NCI-H345 (cell line): ENCODE measurements around the gene ARID5A.
"Not testable (repeated sequence)": the region's sequence is repeated elsewhere in the genome, so short reads cannot be mapped to it uniquely, and the experiment has no call there.

Experiments used
- DNase-seq: peaks from one replicate; lab custom pipeline; 2025; lab: John Stamatoyannopoulos, UW

The ARID5A gene

GRCh38 chr2:96540136-96540535, 3.6 kb downstream of the ARID5A start:
- DNase-seq, result no peak

GRCh38 chr2:96541398-96542152, 5.0 kb downstream of the ARID5A start:
- DNase-seq, result no peak

DNA sequence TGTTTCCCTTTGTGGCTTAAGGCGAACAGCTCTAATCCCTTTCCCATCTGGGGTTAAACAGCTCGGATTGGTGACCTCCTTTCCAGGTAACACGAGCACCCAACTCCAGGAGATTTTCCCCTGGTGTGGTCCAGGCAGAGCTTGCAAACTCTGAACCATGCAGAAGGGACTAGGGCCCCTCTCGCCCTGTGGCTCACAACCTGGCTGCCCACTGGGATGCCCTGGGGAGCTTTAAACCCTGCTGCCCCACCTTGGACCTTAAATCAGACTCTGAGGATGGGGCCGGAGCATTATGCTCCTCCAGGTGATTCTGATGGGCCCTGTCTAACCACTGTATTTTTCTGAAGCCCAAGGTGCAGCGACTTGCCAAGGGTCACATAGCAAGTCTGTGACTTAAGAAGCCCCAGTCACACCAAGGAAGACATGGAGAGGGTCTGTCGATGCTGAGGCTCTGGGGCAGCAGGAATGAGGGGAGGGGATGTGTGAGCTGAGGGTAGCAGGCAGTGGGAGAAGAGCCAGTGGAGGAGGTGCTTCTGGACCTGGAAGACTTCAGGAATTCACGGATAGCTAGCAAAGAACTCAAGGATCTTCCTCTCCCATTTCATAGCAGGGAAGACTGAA, 5.9 kb downstream of the ARID5A start:
- no peak for DNase-seq

GRCh38 chr2:96546321-96546720, 9.8 kb downstream of the ARID5A start:
- no peak for DNase-seq

GRCh38 chr2:96546797-96547196, 10.2 kb downstream of the ARID5A start:
- no peak for DNase-seq

DNA sequence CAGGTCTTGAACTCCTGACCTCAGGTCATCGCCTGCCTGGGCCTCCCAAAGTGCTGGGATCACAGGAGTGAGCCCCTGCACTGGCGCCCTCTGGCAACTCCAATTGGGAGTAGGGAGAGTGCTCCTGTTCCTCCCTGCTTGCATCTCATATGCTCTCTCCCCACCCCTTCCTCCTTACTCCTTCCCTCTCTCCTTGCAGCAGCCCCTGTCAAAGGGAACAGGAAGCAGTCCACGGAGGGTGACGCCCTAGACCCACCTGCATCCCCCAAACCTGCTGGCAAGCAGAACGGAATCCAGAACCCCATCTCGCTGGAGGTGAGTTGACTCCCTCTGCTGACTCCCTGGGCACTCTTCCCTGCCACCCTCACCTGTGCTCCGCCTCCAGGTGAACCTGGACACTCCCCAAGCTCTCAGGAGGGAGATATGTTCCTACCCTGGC, 10.7 kb downstream of the ARID5A start:
- DNase-seq, result no peak

GRCh38 chr2:96547731-96548171, 11.2 kb downstream of the ARID5A start:
- no peak for DNase-seq

DNA sequence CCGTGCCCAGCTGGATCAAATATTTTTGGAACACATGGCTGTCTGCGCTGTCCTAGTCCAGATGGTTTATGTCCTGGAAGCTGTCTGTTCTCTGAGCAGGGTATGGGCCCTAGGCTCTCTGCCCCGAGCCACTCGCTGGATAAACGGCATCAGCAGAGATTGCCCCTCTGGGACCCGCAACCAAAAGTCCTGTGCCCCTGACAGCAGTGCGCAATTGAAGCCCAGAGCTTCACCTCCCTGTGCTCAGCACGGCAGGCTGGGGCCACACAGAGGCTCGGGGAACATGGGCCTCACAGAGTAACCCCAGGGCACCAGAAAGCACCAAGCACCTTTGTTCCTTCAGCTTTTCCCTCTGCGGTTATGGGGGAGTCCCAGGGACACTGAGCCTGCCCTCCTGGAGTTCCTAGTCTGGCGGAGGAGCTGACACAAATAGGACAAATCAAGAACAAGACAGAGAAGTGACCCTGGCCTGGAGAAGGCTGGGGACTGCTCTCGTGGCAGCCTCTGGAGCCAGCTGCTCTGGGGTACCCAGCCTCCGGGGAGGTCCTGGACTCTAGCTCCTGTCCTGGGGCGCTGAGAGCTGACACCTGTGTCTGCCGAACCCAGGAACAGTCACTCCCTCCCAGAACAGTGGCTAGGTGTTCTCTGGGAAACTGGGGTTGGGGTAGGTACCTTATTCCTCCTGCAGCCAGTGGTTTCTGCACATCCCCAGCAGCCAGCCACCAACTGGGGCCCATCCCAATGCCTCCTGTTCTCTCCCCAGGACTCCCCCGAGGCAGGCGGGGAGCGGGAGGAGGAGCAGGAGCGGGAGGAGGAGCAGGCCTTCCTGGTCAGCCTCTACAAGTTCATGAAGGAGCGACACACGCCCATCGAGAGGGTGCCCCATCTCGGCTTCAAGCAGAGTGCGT, 12.3 kb downstream of the ARID5A start:
- no peak for DNase-seq

DNA sequence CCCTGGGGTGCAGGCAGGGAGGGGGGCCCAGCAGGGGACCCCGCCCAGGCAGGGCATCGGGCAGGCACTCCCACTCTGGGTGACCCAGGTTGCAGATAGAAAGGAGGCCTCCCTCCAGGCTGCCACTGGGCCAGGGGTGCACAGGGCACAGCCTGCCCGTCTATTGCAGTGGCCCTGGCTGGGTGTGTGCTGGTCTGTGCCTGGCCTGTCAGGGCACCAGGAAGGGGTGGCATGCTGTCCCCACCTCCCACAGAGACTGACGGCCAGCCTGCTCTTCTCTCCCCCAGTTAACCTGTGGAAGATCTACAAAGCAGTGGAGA, 12.9 kb downstream of the ARID5A start:
- DNase-seq, result no peak

- no peak for DNase-seq
These were observed 13.6 kb downstream of the ARID5A start for GRCh38 chr2:96549967-96550786.

GRCh38 chr2:96550787-96551604, 14.4 kb downstream of the ARID5A start:
- DNase-seq, result no peak

- no peak for DNase-seq
These were observed 15.2 kb downstream of the ARID5A start for GRCh38 chr2:96551605-96552314.

DNA sequence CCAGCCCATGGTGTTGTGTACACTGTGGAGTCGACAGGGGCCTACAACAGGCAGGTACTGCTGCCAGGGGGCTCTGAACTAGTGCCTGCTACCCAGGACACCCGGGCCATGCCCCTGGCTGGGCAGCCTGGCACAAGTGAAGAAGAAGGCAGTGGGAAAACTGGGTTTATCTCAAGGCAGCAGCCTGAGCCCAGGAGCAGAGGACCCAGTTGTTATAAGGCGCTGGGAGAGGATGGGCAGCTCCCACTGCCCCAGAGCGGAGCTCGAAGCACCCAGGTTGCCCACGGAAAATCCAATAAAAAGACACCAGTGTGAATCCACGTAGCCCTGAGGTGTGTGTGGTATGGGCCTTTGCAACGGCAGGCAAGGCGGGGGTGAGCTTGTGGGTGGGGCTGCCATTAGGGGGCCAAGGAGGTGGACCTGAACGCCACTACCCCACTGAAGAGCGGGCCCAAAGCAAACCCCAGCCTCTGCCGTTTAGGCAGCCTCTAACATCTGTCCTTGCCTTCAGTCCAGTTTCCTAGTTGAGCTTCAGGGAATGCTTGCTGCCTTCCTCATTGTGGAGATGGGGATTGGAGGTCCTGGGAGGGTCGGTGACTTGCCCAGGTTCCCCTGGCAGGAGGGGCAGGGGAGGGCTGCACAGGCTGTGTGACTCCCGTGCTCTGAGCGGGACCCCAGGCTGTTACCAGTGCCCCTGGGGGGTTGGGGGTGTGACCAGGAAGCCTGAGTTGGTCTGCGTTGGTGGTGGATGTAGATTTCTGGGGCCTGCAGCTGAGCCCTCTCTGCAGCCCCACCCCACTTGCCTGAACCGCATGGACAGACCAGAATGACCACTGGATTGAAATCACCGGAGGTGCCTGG, 16.0 kb downstream of the ARID5A start:
- no peak for DNase-seq

- DNase-seq, result no peak
These were observed 16.8 kb downstream of the ARID5A start for GRCh38 chr2:96553176-96553956.

GRCh38 chr2:96553957-96554292, 17.4 kb downstream of the ARID5A start:
- DNase-seq, result not testable (repeated sequence)

GRCh38 chr2:96554293-96555145, 18.0 kb downstream of the ARID5A start:
- DNase-seq, result peak; percentile 53

GRCh38 chr2:96555146-96555610, 18.6 kb downstream of the ARID5A start:
- no peak for DNase-seq
